Measurements from ENCODE around the gene XDH.

Gene XDH

DNA sequence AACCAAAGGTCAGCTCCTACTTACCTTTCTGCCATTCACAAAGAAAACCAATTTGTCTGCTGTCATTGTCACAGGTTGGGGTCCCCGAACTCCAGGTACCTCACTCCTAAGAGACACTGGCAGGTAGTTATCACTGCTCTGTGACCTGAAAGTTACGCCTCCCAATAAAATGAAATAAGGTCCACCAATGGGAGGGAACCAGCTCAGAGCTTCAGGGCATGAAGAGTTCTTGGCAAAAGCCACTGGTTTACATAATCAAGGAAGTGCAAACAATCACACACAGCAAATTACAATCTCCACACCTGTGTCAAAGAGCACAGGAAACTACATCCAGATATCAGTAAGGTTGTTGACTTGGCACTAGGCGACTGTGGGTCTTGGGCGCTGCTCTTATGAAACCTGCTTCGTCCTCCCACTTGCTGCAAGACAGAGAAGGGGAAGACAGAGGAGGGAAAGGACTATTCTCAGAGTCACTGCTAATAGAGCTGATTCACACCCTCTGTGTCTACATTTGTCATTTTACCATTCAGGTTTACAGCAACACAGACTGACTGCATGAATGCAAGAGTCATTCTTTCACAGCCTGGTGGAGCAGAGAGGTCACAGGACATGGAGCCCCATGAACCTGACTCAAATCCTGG, at the start of gene XDH:
TSS of gene XDH (minus strand) at position 142 of the 641 bp plus-strand sequence. CDS start at position 66, 76 bp downstream.
- no peak within 1 kb of the TSS for H3K4me3 ChIP-seq (ENCODE audit: low read length)
- no peaks in the 10 kb centered on the region for H3K9me3 ChIP-seq (ENCODE audit: low read length)
- H3K4me1 ChIP-seq (ENCODE audit: insufficient read depth, low read length): no peaks in the 10 kb centered on the region
- H3K36me3 ChIP-seq (ENCODE audit: insufficient read depth, low read length): no peaks in the 10 kb centered on the region
- no peak within 1 kb of the TSS for H2AFZ ChIP-seq (ENCODE audit: low read depth, low read length)
- H3K27me3 ChIP-seq (ENCODE audit: insufficient read depth, low read length): no peaks in the 10 kb centered on the region

DNA sequence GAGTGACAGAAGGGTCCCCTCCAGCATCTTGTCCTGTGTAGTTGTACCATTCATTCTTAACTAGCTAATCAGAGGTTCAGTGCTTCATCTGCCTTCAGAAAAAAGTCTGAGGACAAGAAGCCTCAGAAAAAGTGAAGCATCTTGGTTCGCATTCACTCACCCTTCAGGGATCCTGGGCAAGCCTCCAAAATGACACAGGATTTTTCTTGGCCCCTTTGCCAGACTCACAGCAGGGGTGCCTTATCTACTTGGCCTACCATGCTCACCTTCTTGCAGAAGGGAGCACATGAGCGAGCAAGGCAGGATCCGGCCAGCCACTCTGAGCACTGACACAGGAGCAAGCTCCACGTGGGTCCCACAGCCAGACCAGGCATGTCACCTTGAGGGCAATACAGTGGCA, 43.1 kb upstream of the XDH start:
- Histone ChIP-seq H3K9me3 (ENCODE audit: low read length) (no peaks in the 10 kb centered on the region), H3K4me3 (ENCODE audit: low read length) (no peak overlapping the region), H2AFZ (ENCODE audit: low read depth, low read length) (no peak overlapping the region)

DNA sequence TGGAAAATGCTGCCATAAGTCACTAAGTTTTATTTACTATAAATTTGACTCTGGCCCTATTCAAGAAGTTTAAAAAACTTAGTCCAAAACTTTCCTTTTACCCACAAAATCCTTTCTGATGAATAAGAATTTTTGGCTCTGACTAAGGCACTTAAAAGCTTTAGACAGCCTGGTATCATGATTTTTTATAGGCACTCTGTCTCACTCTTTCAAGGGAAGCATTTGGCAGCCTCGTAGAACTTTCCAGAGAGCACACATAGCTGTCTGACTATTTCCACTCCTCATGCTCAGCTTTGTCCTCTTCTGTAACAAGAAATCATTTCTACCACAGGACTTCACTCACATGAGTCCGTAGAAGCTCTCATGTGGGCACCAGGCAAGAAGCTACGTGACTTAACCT, 32.3 kb upstream of the XDH start:
- Histone ChIP-seq H3K4me1 (ENCODE audit: insufficient read depth, low read length) (no peaks in the 10 kb centered on the region), H2AFZ (ENCODE audit: low read depth, low read length) (no peak overlapping the region), H3K27me3 (ENCODE audit: insufficient read depth, low read length) (no peaks in the 10 kb centered on the region), H3K9me3 (ENCODE audit: low read length) (no peaks in the 10 kb centered on the region), H3K4me3 (ENCODE audit: low read length) (no peak overlapping the region), H3K36me3 (ENCODE audit: insufficient read depth, low read length) (no peaks in the 10 kb centered on the region)

More for the DNA sequence above, 43.1 kb upstream of the XDH start:
- H3K27me3 ChIP-seq (ENCODE audit: insufficient read depth, low read length): no peaks in the 10 kb centered on the region
- H3K36me3 ChIP-seq (ENCODE audit: insufficient read depth, low read length): no peaks in the 10 kb centered on the region
- H3K4me1 ChIP-seq (ENCODE audit: insufficient read depth, low read length): no peaks in the 10 kb centered on the region

DNA sequence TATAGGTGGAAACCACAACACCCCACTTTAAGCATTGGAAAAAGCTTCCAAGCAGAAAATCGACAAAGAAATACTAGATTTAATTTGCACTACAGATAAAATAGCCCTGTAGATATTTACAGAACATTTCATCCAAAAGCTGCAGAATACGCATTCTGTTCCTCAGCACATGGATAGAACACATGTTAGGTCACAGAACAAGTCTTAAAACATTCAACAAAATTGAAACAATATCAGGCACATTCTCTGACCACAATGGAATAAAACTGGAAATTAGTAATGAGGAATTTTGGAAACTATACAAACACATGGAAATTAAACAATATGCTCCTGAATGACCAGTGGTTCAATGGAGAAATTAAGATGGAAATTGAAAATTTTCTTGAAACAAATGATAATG, 27.8 kb upstream of the XDH start:
- no peak overlapping the region for H3K4me3 ChIP-seq (ENCODE audit: low read length)
- H3K27me3 ChIP-seq (ENCODE audit: insufficient read depth, low read length): no peaks in the 10 kb centered on the region
- no peaks in the 10 kb centered on the region for H3K36me3 ChIP-seq (ENCODE audit: insufficient read depth, low read length)
- no peaks in the 10 kb centered on the region for H3K4me1 ChIP-seq (ENCODE audit: insufficient read depth, low read length)
- H3K9me3 ChIP-seq (ENCODE audit: low read length): no peaks in the 10 kb centered on the region
- H2AFZ ChIP-seq (ENCODE audit: low read depth, low read length): no peak overlapping the region

DNA sequence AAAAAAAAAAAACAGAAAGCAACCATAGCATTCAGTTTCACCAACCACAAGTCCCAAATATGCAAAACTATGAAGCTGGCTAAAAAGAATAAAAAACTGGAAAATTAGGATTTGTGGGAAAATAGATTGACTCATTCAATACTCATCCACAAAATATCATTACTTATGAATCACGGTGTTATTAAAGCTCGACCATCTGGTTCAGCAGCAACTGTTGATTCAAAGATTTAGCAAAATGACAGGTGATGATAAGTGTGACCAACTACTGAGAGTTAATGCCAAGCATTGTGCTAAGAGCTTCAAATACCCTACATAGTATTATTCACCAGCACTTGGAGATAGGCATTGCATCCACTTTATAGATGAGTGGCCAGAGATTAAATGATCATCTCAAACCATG, 26.2 kb upstream of the XDH start:
- no peaks in the 10 kb centered on the region for H3K36me3 ChIP-seq (ENCODE audit: insufficient read depth, low read length)
- H3K4me3 ChIP-seq (ENCODE audit: low read length): no peak overlapping the region
- H2AFZ ChIP-seq (ENCODE audit: low read depth, low read length): no peak overlapping the region
- no peaks in the 10 kb centered on the region for H3K27me3 ChIP-seq (ENCODE audit: insufficient read depth, low read length)
- no peaks in the 10 kb centered on the region for H3K4me1 ChIP-seq (ENCODE audit: insufficient read depth, low read length)
- no peaks in the 10 kb centered on the region for H3K9me3 ChIP-seq (ENCODE audit: low read length)

DNA sequence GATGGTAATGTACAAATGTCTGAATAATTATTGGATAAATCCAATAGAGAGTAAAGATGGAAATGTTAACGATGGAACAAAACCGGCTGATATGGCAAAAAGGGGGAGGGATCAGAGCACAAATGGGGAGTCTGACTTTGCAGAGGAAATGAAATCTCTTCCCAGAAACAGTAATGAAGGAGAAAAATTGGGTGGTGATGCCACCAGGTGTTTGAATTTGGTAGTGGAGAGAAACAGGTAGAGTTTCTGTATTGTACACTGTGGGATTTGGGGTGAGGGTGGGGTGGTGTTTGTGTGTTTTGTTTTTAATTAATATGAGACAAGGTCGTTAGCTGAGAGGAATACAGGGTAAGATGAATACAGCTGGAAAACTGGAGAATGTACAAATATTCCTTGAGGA, 20.4 kb upstream of the XDH start:
- no peaks in the 10 kb centered on the region for H3K9me3 ChIP-seq (ENCODE audit: low read length)
- H3K4me1 ChIP-seq (ENCODE audit: insufficient read depth, low read length): no peaks in the 10 kb centered on the region
- H3K36me3 ChIP-seq (ENCODE audit: insufficient read depth, low read length): no peaks in the 10 kb centered on the region
- no peak overlapping the region for H3K4me3 ChIP-seq (ENCODE audit: low read length)
- no peaks in the 10 kb centered on the region for H3K27me3 ChIP-seq (ENCODE audit: insufficient read depth, low read length)
- no peak overlapping the region for H2AFZ ChIP-seq (ENCODE audit: low read depth, low read length)

DNA sequence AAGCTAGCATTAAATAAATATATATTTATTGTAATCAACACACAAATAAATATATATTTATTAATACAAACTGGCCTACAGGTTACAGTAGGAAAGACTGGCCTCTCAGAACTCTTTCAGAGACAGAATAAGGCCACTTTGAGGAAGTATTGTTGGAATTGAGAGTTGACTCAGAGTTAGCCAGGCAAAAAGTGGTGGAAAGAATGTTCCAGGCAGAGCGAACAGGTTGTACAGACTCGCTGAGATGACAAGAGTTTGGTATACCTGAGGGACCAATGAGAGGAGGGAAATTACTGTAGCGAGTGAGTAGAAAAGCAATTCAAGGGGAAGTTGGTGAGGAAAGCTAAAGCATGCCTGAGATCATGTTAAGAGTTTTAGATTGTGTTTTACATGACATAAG, 19.0 kb upstream of the XDH start:
- Histone ChIP-seq H3K4me3 (ENCODE audit: low read length) (no peak overlapping the region), H2AFZ (ENCODE audit: low read depth, low read length) (no peak overlapping the region), H3K9me3 (ENCODE audit: low read length) (no peaks in the 10 kb centered on the region), H3K27me3 (ENCODE audit: insufficient read depth, low read length) (no peaks in the 10 kb centered on the region), H3K4me1 (ENCODE audit: insufficient read depth, low read length) (no peaks in the 10 kb centered on the region), H3K36me3 (ENCODE audit: insufficient read depth, low read length) (no peaks in the 10 kb centered on the region)

DNA sequence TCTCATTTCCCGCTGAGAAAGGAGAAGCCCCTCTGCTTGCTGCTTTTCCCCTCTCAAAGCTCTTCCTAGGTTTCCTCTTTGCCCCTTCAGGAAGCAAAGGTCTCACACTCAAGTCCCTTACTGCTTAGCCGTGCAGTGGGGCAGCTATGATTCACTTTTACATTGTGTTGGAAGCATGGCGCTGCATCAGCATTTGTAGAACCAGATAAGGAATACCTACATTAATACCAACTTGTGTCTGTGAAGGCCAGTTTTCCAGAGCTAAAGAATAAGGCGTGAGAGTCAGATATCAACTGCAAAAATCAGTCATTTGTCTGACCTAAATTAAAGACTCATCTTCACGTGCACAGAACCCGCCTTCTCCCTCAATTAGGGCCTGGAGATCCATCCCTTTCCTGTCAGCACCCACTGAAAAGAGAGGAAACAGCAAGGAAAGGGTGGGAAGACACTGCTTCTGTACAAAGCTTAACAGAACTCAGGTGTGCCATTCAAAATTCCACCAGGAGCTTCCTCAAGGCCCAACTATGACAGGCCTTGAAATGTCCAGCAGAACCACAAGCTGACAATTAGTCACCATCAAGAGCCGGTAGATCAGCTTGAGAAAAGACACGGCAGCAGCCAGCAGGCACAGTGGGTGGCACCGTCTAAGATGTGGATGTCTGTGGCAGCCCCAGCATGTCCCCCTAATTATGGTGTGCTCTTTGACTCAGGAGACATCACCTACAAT, 16.1 kb upstream of the XDH start:
- Histone ChIP-seq H3K36me3 (ENCODE audit: insufficient read depth, low read length) (no peaks in the 10 kb centered on the region), H3K4me1 (ENCODE audit: insufficient read depth, low read length) (no peaks in the 10 kb centered on the region), H3K9me3 (ENCODE audit: low read length) (no peaks in the 10 kb centered on the region), H2AFZ (ENCODE audit: low read depth, low read length) (no peak overlapping the region), H3K4me3 (ENCODE audit: low read length) (no peak overlapping the region), H3K27me3 (ENCODE audit: insufficient read depth, low read length) (no peaks in the 10 kb centered on the region)

DNA sequence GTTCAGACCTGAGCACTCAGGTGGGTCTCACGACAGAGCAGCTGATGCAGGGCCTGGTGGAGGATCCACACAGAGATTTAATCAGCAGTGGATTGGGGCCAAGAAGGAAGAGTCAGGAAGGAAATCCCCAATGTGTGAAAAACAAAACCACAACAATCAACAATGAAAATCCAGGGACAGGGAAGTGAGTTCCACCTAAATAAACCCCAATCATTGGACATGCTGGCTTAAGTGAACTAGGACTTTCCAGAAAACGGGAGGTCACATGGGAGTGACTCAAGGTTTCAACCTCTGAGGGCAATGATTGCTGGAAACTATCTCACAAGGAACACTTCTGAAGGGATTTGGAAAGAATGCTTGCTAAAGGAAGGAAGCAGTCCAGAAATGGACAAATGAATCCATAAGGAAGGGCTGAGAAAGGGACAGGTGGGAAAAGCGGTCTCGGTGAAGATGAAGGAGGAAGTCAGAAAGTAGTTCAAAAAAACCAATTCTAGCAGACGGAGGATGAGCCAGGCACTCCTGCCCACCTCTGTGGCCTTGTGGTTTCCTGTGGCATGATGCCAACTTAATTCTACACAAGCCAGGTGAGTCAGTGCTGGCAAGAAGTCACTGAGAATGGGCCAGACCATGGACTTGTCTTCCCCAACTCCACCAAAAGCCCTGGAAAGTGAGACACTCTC, 15.4 kb upstream of the XDH start:
- no peak overlapping the region for H2AFZ ChIP-seq (ENCODE audit: low read depth, low read length)
- no peak overlapping the region for H3K4me3 ChIP-seq (ENCODE audit: low read length)
- H3K9me3 ChIP-seq (ENCODE audit: low read length): no peaks in the 10 kb centered on the region
- no peaks in the 10 kb centered on the region for H3K4me1 ChIP-seq (ENCODE audit: insufficient read depth, low read length)
- H3K27me3 ChIP-seq (ENCODE audit: insufficient read depth, low read length): no peaks in the 10 kb centered on the region
- H3K36me3 ChIP-seq (ENCODE audit: insufficient read depth, low read length): no peaks in the 10 kb centered on the region

DNA sequence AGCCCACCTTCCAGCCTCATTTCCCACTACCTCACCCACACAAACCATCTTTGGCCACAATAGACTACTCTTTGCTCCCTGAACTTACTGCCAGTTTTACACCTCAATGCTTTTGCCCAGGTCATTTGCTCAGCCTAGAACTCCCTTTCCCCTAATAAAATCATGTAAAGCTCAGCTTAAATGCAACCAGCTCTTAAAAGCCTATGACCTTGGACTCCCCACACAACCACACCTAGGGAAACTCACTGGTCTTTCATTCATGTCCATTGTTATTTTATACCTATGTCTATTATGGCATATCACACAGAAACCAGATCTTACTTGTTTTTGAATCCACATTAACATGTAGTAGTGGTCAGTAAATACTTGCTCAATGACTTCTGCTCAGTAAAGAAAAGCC, 14.5 kb upstream of the XDH start:
- Histone ChIP-seq H3K4me3 (ENCODE audit: low read length) (no peak overlapping the region), H2AFZ (ENCODE audit: low read depth, low read length) (no peak overlapping the region), H3K27me3 (ENCODE audit: insufficient read depth, low read length) (no peaks in the 10 kb centered on the region), H3K4me1 (ENCODE audit: insufficient read depth, low read length) (no peaks in the 10 kb centered on the region), H3K36me3 (ENCODE audit: insufficient read depth, low read length) (no peaks in the 10 kb centered on the region), H3K9me3 (ENCODE audit: low read length) (no peaks in the 10 kb centered on the region)

DNA sequence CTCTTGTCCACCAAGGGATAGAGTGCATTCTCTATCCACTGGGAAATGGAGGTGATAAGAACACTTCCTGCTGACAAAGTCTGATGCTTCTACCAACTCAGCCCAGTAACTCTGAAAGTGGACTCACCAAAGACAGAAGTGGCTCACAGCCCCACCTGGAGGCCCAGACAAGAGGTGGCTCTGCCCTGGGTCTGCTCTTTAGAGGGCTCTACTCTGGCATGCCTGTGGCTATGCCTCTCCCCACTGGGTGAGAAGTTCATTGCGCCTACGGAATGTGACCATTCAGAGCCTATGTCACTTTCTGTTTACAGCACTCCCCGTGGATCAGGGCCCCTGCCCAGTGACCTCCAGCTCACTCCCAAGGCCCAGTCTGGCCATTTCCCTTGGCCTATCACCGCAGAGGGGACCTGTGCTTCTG, 13.5 kb upstream of the XDH start:
- Histone ChIP-seq H3K4me3 (ENCODE audit: low read length) (no peak overlapping the region), H3K9me3 (ENCODE audit: low read length) (no peaks in the 10 kb centered on the region), H3K27me3 (ENCODE audit: insufficient read depth, low read length) (no peaks in the 10 kb centered on the region), H2AFZ (ENCODE audit: low read depth, low read length) (no peak overlapping the region), H3K36me3 (ENCODE audit: insufficient read depth, low read length) (no peaks in the 10 kb centered on the region), H3K4me1 (ENCODE audit: insufficient read depth, low read length) (no peaks in the 10 kb centered on the region)

DNA sequence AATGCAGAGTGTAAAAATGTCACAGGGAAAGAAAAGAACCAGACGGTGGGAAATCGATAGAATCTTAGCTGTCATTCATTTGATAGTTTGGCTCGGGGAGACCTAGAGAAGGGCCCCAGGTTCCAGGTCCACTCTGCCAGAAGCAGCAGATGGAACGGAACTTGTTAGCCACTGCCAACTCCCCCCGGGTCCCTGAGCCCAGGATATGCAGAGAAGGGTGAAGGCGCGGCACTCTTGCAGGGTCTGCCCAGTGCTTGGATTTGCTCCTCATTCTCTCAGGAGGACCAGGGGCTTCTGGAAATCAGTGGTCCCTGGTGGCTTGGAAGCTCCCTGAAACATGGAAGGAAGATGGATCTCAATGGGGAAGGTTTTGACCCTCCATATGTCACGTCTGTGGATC, 11.6 kb upstream of the XDH start:
- Histone ChIP-seq H3K27me3 (ENCODE audit: insufficient read depth, low read length) (no peaks in the 10 kb centered on the region), H3K4me3 (ENCODE audit: low read length) (no peak overlapping the region)

DNA sequence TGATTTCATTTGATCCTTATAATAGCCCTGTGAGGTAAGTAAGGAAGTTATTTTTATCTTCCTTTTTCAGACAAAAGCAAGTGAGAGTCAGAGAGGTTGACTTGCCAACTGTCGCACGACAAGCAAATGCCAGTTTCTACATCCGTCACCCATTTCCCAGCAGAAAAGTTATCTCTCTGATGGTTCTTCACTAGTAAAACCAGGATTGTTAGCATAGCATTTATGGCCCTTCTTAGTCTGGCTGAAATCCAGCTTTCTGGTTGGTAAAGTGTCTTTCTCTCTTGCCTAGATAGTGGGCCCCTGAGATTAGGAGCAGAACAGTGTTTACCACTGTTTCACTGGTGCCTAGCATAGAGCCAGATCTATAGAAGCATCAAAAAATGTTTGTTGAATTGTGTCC, 7.1 kb upstream of the XDH start:
- no peaks in the 10 kb centered on the region for H3K4me1 ChIP-seq (ENCODE audit: insufficient read depth, low read length)
- H3K27me3 ChIP-seq (ENCODE audit: insufficient read depth, low read length): no peaks in the 10 kb centered on the region
- no peaks in the 10 kb centered on the region for H3K9me3 ChIP-seq (ENCODE audit: low read length)
- no peaks in the 10 kb centered on the region for H3K36me3 ChIP-seq (ENCODE audit: insufficient read depth, low read length)
- H3K4me3 ChIP-seq (ENCODE audit: low read length): no peak overlapping the region
- H2AFZ ChIP-seq (ENCODE audit: low read depth, low read length): no peak overlapping the region

More for the DNA sequence above, 11.6 kb upstream of the XDH start:
- H2AFZ ChIP-seq (ENCODE audit: low read depth, low read length): no peak overlapping the region
- no peaks in the 10 kb centered on the region for H3K36me3 ChIP-seq (ENCODE audit: insufficient read depth, low read length)
- H3K9me3 ChIP-seq (ENCODE audit: low read length): no peaks in the 10 kb centered on the region
- H3K4me1 ChIP-seq (ENCODE audit: insufficient read depth, low read length): no peaks in the 10 kb centered on the region
